KMS-11 (cell line): Measurements from ENCODE around the gene ARHGAP28.

Source experiments
- H2AFZ ChIP-seq: fragments of 200-600 bp; sonication (generic); 2 replicates; pipeline ENCODE4 v1.6.1; 2016; ENCODE audit warnings: antibody characterized with exemption, mixed run types, low read depth
- H3K27ac ChIP-seq: fragments of 200-600 bp; sonication (generic); 2 replicates; pipeline ENCODE4 v1.6.1; 2016; ENCODE audit warnings: mild to moderate bottlenecking, mixed run types
- H3K27me3 ChIP-seq: fragments of 200-600 bp; sonication (generic); 2 replicates; pipeline ENCODE4 v1.6.1; 2017; ENCODE audit warnings: mild to moderate bottlenecking, low read depth, mixed run types, moderate library complexity; ENCODE audit not compliant: insufficient read depth
- H3K36me3 ChIP-seq: fragments of 200-600 bp; sonication (generic); 2 replicates; pipeline ENCODE4 v1.6.1; 2017; ENCODE audit warnings: mild to moderate bottlenecking, mixed run types; ENCODE audit not compliant: insufficient read depth
- H3K4me1 ChIP-seq: fragments of 200-600 bp; sonication (generic); 2 replicates; pipeline ENCODE4 v1.6.1; 2016; ENCODE audit warnings: mild to moderate bottlenecking, low read depth, mixed run types; ENCODE audit not compliant: poor library complexity, severe bottlenecking
- H3K4me2 ChIP-seq: fragments of 200-600 bp; sonication (generic); 2 replicates; pipeline ENCODE4 v1.7.0; 2016; ENCODE audit warnings: mild to moderate bottlenecking, mixed run types
- H3K4me3 ChIP-seq: fragments of 200-600 bp; sonication (generic); IDR thresholded peaks from 2 replicates; pipeline ENCODE4 v1.6.1; 2017; ENCODE audit warnings: low read depth, low read length, mixed read lengths; ENCODE audit not compliant: insufficient read depth
- H3K79me2 ChIP-seq: fragments of 200-600 bp; sonication (generic); 2 replicates; pipeline ENCODE4 v1.6.1; 2016; ENCODE audit warnings: low read depth, mixed run types; ENCODE audit not compliant: insufficient read depth
- H3K9ac ChIP-seq: fragments of 200-600 bp; sonication (generic); 2 replicates; pipeline ENCODE4 v1.6.1; 2016; ENCODE audit warnings: mild to moderate bottlenecking, mixed run types
- H4K20me1 ChIP-seq: fragments of 200-600 bp; sonication (generic); 2 replicates; pipeline ENCODE4 v1.6.1; 2016; ENCODE audit warnings: mild to moderate bottlenecking, mixed run types; ENCODE audit not compliant: insufficient read depth
- TF ChIP-seq, protein P1 (sequence below): fragments of 200-600 bp; sonication (generic); conservative IDR thresholded peaks from 2 replicates; pipeline ENCODE4 v1.6.1; 2017; ENCODE audit warnings: low read depth, mild to moderate bottlenecking, antibody characterized with exemption, low read length, moderate library complexity, mixed read lengths

ARHGAP28 gene

DNA sequence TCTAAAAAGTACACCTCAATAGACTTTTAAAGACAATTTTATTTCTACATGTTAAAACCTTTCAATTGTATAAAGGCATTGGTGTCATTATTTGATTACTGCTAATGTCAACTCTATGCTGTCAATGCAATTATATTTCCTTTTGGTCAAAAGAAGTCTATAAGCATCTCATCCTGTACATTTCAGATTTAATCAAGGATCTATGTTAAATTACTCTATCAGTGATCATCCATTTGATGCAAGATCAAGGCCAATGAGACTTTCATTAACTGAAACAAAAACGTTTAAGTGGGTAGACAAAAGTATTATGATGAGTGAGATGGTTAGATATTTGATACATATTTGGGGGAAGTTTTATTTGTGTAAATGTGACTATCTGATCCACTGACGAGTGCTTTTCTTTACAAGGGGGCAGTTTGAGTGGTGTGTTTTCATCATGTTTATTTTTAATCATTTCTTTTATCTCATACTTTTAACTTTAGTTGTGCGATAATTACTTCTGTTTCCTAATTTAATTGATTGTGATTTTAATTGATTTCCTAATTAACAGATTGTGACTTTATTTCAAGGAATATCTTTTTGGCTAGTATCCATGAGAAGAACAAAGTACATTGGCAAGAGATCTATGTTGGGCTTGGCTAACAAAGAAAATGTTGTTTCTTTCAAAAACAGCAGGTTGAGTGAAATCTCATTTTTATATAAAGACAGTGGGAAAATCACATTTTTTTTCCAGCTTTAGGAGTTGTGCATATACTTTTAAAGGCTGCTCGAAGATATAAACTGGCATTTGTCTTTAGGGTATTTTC is 1.1 kb downstream of the ARHGAP28 start:
- no peak overlapping the region for H3K4me3 ChIP-seq
- peaks cover 12% of the 10 kb centered on the region for H3K4me1 ChIP-seq
- H2AFZ ChIP-seq: peak overlapping the region; percentile 79; the same call in 1 of the 2 replicates
- peak overlapping the region; percentile 38; the same call in 1 of the 2 replicates for H3K27ac ChIP-seq
- H3K4me2 ChIP-seq: peak overlapping the region; percentile 72
- TF ChIP-seq, protein P1, sequence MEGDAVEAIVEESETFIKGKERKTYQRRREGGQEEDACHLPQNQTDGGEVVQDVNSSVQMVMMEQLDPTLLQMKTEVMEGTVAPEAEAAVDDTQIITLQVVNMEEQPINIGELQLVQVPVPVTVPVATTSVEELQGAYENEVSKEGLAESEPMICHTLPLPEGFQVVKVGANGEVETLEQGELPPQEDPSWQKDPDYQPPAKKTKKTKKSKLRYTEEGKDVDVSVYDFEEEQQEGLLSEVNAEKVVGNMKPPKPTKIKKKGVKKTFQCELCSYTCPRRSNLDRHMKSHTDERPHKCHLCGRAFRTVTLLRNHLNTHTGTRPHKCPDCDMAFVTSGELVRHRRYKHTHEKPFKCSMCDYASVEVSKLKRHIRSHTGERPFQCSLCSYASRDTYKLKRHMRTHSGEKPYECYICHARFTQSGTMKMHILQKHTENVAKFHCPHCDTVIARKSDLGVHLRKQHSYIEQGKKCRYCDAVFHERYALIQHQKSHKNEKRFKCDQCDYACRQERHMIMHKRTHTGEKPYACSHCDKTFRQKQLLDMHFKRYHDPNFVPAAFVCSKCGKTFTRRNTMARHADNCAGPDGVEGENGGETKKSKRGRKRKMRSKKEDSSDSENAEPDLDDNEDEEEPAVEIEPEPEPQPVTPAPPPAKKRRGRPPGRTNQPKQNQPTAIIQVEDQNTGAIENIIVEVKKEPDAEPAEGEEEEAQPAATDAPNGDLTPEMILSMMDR: no peak
- no peaks in the 10 kb centered on the region for H4K20me1 ChIP-seq
- H3K27me3 ChIP-seq: no peaks in the 10 kb centered on the region
- peak overlapping the region; percentile 2; the same call in 1 of the 2 replicates for H3K9ac ChIP-seq
- no peaks in the 10 kb centered on the region for H3K79me2 ChIP-seq
- no peaks in the 10 kb centered on the region for H3K36me3 ChIP-seq

DNA sequence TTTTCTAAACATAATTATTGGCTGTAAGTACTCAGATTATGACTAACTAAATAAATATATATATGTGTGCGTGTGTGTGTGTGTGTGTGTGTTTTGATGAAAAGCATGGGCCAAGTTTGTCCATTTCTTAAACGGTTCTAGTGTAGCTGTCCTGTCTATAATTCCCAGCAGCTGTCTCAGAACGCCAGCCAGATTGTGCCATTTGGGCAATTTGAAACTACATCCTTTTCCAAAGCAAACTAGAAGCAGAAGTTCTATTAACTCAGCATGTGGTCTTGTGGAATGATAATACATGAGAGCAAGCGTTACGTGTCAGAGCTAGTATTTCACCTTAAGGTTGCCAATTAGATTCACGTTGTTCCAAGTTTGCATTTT is 1.7 kb downstream of the ARHGAP28 start:
- Histone ChIP-seq H3K36me3 (no peaks in the 10 kb centered on the region), H4K20me1 (no peaks in the 10 kb centered on the region), H3K79me2 (no peaks in the 10 kb centered on the region), H3K27ac (no peak overlapping the region), H3K27me3 (no peaks in the 10 kb centered on the region), H3K4me1 (peaks cover 12% of the 10 kb centered on the region), H3K4me2 (peak overlapping the region; percentile 72; the same call in 1 of the 2 replicates), H2AFZ (no peak overlapping the region), H3K9ac (no peak overlapping the region), H3K4me3 (no peak overlapping the region)
- TF ChIP-seq, protein P1: no peak

DNA sequence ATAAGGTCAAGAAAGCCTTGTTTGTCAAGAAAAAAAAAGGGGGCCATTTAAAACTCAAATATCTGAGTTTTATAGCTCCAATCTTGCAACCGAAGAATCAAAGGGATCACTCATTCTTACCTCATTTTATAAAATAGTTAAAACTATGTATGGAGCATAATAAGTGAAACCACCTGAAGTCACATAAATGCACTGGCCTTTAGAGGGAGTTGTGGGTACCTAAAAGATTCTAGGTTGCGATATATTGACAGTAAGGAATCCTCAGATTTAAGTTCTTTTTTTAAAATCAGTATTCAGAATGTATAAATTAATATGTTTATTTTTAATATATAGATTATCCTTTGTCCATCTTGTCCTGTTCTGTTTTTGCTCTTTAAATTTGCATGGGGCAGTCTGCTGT is 3.4 kb downstream of the ARHGAP28 start:
- H3K36me3 ChIP-seq: no peaks in the 10 kb centered on the region
- H3K27ac ChIP-seq: no peak overlapping the region
- peaks cover 12% of the 10 kb centered on the region for H3K4me1 ChIP-seq
- H3K4me2 ChIP-seq: no peak overlapping the region
- no peaks in the 10 kb centered on the region for H3K27me3 ChIP-seq
- no peaks in the 10 kb centered on the region for H3K79me2 ChIP-seq
- H3K9ac ChIP-seq: no peak overlapping the region
- H3K4me3 ChIP-seq: no peak overlapping the region
- H2AFZ ChIP-seq: no peak overlapping the region
- TF ChIP-seq, protein P1: no peak; the same call in 1 of the 2 replicates
- no peaks in the 10 kb centered on the region for H4K20me1 ChIP-seq

DNA sequence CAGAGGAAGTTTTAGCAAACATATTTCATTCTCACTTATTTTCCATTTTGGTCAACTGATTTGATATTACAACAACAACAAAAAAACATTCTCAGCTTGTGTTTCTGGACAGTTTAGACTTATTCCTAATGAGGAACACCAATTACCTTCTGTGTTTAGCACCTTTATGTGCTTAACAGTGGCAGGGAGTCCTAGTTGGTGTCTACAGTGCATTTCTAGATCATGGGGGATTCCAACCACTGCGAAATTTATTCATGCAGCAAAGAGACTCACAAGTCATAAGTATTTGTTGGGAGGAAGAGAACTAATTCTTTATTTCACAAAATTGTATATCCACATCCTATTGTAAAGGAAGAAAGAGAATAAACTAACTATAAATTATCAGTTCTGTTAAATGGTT is 4.2 kb downstream of the ARHGAP28 start:
- no peak overlapping the region for H3K4me2 ChIP-seq
- H2AFZ ChIP-seq: no peak overlapping the region
- H3K27me3 ChIP-seq: no peaks in the 10 kb centered on the region
- TF ChIP-seq, protein P1: no peak
- no peaks in the 10 kb centered on the region for H3K36me3 ChIP-seq
- H3K79me2 ChIP-seq: no peaks in the 10 kb centered on the region
- H4K20me1 ChIP-seq: no peaks in the 10 kb centered on the region
- H3K4me3 ChIP-seq: no peak overlapping the region
- H3K27ac ChIP-seq: no peak overlapping the region
- H3K4me1 ChIP-seq: peaks cover 12% of the 10 kb centered on the region
- no peak overlapping the region for H3K9ac ChIP-seq
